Endothelial cell (in vitro differentiated cells): ENCODE measurements around the gene CD58. TPM values are rescaled to one million over a fixed set of nuclear protein-coding genes. Genes with fewer than 3 reads are reported as not detected.

Source experiments
- DNase-seq: peaks from one replicate; pipeline ENCODE4 v3.0.0; 2021; ENCODE audit warnings: low spot score
- H3K27ac Mint-ChIP-seq: one replicate; pipeline ENCODE4 v1.8.0; 2021; ENCODE audit warnings: mixed read lengths, inconsistent platforms; ENCODE audit not compliant: unreplicated experiment
- H3K27me3 Mint-ChIP-seq: one replicate; pipeline ENCODE4 v1.8.0; 2021; ENCODE audit warnings: mild to moderate bottlenecking, moderate library complexity, mixed read lengths, inconsistent platforms; ENCODE audit not compliant: unreplicated experiment
- H3K36me3 Mint-ChIP-seq: one replicate; pipeline ENCODE4 v1.8.0; 2021; ENCODE audit warnings: mild to moderate bottlenecking, low read depth, mixed read lengths, inconsistent platforms; ENCODE audit not compliant: unreplicated experiment
- H3K4me1 Mint-ChIP-seq: one replicate; pipeline ENCODE4 v1.8.0; 2021; ENCODE audit warnings: mild to moderate bottlenecking, mixed read lengths, inconsistent platforms; ENCODE audit not compliant: unreplicated experiment
- H3K4me3 Mint-ChIP-seq: one replicate; pipeline ENCODE4 v1.8.0; 2021; ENCODE audit warnings: mild to moderate bottlenecking, mixed read lengths, inconsistent platforms; ENCODE audit not compliant: unreplicated experiment
- H3K9me3 Mint-ChIP-seq: one replicate; pipeline ENCODE4 v1.8.0; 2021; ENCODE audit warnings: mixed read lengths, inconsistent platforms; ENCODE audit not compliant: unreplicated experiment
- CTCF ChIP-seq: fragments of 200-600 bp; sonication (generic); IDR thresholded peaks from one replicate; pipeline ENCODE4 v1.5.0; 2021; ENCODE audit warnings: antibody characterized with exemption; ENCODE audit not compliant: unreplicated experiment
- total RNA-seq: library from RNA; stranded (reverse); fragmentation: NEBNext Ultra II Directional; extraction: Animal tissue kit (Norgen Biotek cat#: 25700); gene quantifications from one replicate; pipeline ENCODE4 v1.2.1, GENCODE V29; 2021; ENCODE audit not compliant: unreplicated experiment

The CD58 gene
- total RNA-seq, 1 donor from 2014 or later: 9.0 TPM

- no peak for TF ChIP-seq CTCF
- Mint-ChIP-seq H3K4me3 (no peak overlapping the region), H3K27ac (no peak overlapping the region), H3K4me1 (peaks cover 5% of the 10 kb centered on the region), H3K27me3 (peaks cover 2% of the 10 kb centered on the region), H3K9me3 (no peaks in the 10 kb centered on the region), H3K36me3 (peaks cover 16% of the 10 kb centered on the region)
- no peak for DNase-seq
Measured at GRCh38 chr1:116544588-116545358, 26.1 kb downstream of the CD58 start.

GRCh38 chr1:116540088-116540487 is 30.7 kb downstream of the CD58 start:
- Mint-ChIP-seq H3K36me3 (peaks cover 27% of the 10 kb centered on the region), H3K4me3 (no peak overlapping the region), H3K27me3 (peaks cover 2% of the 10 kb centered on the region), H3K27ac (no peak overlapping the region), H3K9me3 (no peaks in the 10 kb centered on the region), H3K4me1 (peaks cover 5% of the 10 kb centered on the region)
- DNase-seq: no peak
- no peak for TF ChIP-seq CTCF

GRCh38 chr1:116538544-116538943 is 32.3 kb downstream of the CD58 start:
- H3K4me1 Mint-ChIP-seq: peaks cover 5% of the 10 kb centered on the region
- H3K9me3 Mint-ChIP-seq: no peaks in the 10 kb centered on the region
- no peaks in the 10 kb centered on the region for H3K27me3 Mint-ChIP-seq
- peaks cover 33% of the 10 kb centered on the region for H3K36me3 Mint-ChIP-seq
- no peak overlapping the region for H3K4me3 Mint-ChIP-seq
- TF ChIP-seq CTCF: no peak
- no peak overlapping the region for H3K27ac Mint-ChIP-seq
- DNase-seq: no peak

GRCh38 chr1:116537898-116538297 is 32.9 kb downstream of the CD58 start:
- DNase-seq: no peak
- Mint-ChIP-seq H3K36me3 (peaks cover 35% of the 10 kb centered on the region), H3K4me1 (peaks cover 5% of the 10 kb centered on the region), H3K27ac (no peak overlapping the region), H3K27me3 (no peaks in the 10 kb centered on the region), H3K4me3 (no peak overlapping the region), H3K9me3 (no peaks in the 10 kb centered on the region)
- TF ChIP-seq CTCF: no peak

GRCh38 chr1:116537040-116537831 is 33.6 kb downstream of the CD58 start:
- Mint-ChIP-seq H3K36me3 (peaks cover 29% of the 10 kb centered on the region), H3K9me3 (no peaks in the 10 kb centered on the region), H3K27ac (no peak overlapping the region), H3K27me3 (no peaks in the 10 kb centered on the region), H3K4me3 (no peak overlapping the region), H3K4me1 (peaks cover 5% of the 10 kb centered on the region)
- DNase-seq: no peak
- TF ChIP-seq CTCF: no peak
